Measurements from ENCODE around the gene DONSON. TPM values are rescaled to one million over a fixed set of nuclear protein-coding genes. Genes with fewer than 3 reads are reported as not detected.

The DONSON gene
- total RNA-seq, 1 donor from 2014 or later, result 41.4 TPM

DNA sequence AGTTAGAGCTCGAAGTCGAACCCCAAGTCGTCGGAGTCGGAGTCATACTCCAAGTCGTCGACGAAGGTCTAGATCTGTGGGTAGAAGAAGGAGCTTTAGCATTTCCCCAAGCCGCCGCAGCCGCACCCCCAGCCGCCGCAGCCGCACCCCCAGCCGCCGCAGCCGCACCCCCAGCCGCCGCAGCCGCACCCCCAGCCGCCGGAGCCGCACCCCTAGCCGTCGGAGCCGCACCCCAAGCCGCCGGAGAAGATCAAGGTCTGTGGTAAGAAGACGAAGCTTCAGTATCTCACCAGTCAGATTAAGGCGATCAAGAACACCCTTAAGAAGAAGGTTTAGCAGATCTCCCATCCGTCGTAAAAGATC lies 33.5 kb downstream of the DONSON start:
- no peak for DNase-seq (ENCODE audit: low read depth)
- TF ChIP-seq, protein P1, sequence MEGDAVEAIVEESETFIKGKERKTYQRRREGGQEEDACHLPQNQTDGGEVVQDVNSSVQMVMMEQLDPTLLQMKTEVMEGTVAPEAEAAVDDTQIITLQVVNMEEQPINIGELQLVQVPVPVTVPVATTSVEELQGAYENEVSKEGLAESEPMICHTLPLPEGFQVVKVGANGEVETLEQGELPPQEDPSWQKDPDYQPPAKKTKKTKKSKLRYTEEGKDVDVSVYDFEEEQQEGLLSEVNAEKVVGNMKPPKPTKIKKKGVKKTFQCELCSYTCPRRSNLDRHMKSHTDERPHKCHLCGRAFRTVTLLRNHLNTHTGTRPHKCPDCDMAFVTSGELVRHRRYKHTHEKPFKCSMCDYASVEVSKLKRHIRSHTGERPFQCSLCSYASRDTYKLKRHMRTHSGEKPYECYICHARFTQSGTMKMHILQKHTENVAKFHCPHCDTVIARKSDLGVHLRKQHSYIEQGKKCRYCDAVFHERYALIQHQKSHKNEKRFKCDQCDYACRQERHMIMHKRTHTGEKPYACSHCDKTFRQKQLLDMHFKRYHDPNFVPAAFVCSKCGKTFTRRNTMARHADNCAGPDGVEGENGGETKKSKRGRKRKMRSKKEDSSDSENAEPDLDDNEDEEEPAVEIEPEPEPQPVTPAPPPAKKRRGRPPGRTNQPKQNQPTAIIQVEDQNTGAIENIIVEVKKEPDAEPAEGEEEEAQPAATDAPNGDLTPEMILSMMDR (conservative IDR thresholded peaks at IDR 0.05; ENCODE audit: low read depth, low read length), result no peak
- no peak overlapping the region for H3K4me3 ChIP-seq (ENCODE audit: low read depth, low read length)

DNA sequence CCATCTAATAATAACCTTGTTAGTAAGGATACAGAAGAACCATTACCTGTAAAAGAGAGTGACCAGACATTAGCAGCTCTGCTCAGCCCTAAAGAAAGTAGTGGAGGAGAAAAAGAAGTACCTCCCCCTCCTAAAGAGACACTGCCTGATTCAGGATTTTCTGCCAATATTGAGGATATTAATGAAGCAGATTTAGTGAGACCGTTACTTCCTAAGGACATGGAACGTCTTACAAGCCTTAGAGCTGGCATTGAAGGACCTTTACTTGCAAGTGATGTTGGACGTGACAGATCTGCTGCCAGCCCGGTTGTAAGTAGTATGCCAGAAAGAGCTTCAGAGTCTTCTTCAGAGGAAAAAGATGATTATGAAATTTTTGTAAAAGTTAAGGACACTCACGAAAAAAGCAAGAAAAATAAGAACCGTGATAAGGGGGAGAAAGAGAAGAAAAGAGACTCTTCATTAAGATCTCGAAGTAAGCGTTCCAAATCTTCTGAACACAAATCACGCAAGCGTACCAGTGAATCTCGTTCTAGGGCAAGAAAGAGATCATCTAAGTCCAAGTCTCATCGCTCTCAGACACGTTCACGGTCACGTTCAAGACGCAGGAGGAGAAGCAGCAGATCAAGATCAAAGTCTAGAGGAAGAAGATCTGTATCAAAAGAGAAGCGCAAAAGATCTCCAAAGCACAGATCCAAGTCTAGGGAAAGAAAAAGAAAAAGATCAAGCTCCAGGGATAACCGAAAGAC lies 34.1 kb downstream of the DONSON start:
- TF ChIP-seq, protein P1 (conservative IDR thresholded peaks at IDR 0.05; ENCODE audit: low read depth, low read length), result no peak

DNA sequence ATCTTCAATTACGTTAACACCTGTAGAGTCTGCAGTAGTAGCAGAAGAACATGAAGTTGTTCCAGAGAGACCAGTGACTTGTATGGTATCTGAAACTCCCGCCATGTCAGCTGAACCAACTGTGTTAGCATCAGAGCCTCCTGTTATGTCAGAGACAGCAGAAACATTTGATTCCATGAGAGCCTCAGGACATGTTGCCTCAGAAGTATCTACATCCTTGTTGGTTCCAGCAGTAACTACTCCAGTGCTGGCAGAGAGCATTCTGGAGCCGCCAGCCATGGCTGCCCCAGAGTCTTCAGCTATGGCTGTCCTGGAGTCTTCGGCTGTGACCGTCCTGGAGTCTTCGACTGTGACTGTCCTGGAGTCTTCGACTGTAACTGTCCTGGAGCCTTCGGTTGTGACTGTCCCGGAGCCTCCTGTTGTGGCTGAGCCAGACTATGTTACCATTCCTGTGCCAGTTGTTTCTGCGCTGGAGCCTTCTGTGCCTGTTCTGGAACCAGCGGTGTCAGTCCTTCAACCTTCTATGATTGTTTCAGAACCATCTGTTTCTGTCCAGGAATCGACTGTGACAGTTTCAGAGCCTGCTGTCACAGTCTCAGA lies 35.4 kb downstream of the DONSON start:
- H3K4me3 ChIP-seq (ENCODE audit: low read depth, low read length), result no peak overlapping the region
- TF ChIP-seq, protein P1 (conservative IDR thresholded peaks at IDR 0.05; ENCODE audit: low read depth, low read length), result no peak
- DNase-seq (ENCODE audit: low read depth), result no peak

More for the DNA sequence above, 34.1 kb downstream of the DONSON start:
- DNase-seq (ENCODE audit: low read depth), result no peak
- H3K4me3 ChIP-seq (ENCODE audit: low read depth, low read length), result no peak overlapping the region

DNA sequence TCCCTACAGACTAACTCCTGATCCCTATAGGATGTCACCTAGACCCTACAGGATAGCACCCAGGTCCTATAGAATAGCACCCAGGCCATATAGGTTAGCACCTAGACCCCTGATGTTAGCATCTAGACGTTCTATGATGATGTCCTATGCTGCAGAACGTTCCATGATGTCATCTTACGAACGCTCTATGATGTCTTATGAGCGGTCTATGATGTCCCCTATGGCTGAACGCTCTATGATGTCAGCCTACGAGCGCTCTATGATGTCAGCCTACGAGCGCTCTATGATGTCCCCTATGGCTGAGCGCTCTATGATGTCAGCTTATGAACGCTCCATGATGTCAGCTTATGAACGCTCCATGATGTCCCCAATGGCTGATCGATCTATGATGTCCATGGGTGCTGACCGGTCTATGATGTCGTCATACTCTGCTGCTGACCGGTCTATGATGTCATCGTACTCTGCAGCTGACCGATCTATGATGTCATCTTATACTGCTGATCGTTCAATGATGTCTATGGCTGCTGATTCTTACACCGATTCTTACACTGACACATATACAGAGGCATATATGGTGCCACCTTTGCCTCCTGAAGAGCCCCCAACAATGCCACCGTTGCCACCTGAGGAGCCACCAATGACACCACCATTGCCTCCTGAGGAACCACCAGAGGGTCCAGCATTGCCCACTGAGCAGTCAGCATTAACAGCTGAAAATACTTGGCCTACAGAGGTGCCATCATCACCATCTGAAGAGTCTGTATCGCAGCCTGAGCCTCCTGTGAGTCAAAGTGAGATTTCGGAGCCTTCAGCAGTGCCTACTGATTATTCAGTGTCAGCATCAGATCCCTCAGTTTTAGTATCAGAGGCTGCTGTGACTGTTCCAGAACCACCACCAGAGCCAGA lies 36.1 kb downstream of the DONSON start:
- TF ChIP-seq, protein P1 (conservative IDR thresholded peaks at IDR 0.05; ENCODE audit: low read depth, low read length), result no peak
- no peak overlapping the region for H3K4me3 ChIP-seq (ENCODE audit: low read depth, low read length)
- DNase-seq (ENCODE audit: low read depth), result no peak

DNA sequence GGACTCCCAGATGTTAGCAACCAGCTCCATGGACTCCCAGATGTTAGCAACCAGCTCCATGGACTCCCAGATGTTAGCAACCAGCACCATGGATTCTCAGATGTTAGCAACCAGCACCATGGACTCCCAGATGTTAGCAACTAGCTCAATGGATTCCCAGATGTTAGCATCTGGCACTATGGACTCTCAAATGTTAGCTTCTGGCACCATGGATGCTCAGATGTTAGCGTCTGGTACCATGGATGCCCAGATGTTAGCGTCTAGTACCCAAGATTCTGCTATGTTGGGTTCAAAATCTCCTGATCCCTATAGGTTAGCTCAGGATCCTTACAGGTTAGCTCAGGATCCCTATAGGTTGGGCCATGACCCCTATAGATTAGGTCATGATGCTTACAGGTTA lies 36.8 kb downstream of the DONSON start:
- H3K4me3 ChIP-seq (ENCODE audit: low read depth, low read length), result no peak overlapping the region
- no peak for DNase-seq (ENCODE audit: low read depth)
- TF ChIP-seq, protein P1 (conservative IDR thresholded peaks at IDR 0.05; ENCODE audit: low read depth, low read length), result no peak

DNA sequence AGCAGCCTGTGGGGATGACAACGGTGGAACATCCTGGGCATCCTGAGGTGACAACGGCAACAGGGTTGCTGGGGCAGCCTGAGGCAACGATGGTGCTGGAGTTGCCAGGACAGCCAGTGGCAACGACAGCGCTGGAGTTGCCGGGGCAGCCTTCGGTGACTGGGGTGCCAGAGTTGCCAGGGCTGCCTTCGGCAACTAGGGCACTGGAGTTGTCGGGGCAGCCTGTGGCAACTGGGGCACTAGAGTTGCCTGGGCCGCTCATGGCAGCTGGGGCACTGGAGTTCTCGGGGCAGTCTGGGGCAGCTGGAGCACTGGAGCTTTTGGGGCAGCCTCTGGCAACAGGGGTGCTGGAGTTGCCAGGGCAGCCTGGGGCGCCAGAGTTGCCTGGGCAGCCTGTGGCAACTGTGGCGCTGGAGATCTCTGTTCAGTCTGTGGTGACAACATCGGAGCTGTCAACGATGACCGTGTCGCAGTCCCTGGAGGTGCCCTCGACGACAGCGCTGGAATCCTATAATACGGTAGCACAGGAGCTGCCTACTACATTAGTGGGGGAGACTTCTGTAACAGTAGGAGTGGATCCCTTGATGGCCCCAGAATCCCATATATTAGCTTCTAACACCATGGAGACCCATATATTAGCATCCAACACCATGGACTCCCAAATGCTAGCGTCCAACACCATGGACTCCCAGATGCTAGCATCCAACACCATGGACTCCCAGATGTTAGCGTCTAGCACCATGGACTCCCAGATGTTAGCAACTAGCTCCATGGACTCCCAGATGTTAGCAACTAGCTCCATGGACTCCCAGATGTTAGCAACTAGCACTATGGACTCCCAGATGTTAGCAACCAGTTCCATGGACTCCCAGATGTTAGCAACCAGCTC lies 37.5 kb downstream of the DONSON start:
- no peak for DNase-seq (ENCODE audit: low read depth)
- no peak overlapping the region for H3K4me3 ChIP-seq (ENCODE audit: low read depth, low read length)
- TF ChIP-seq, protein P1 (conservative IDR thresholded peaks at IDR 0.05; ENCODE audit: low read depth, low read length), result no peak

All from epithelial cell of proximal tubule (primary cell).